Measurements from ENCODE around the gene PLCG1. TPM values are rescaled to one million over a fixed set of nuclear protein-coding genes. Genes with fewer than 3 reads are reported as not detected.

The PLCG1 gene
- total RNA-seq, 4 donors from 2014 or later, result 82.7 to 377 (median 155) TPM

DNA sequence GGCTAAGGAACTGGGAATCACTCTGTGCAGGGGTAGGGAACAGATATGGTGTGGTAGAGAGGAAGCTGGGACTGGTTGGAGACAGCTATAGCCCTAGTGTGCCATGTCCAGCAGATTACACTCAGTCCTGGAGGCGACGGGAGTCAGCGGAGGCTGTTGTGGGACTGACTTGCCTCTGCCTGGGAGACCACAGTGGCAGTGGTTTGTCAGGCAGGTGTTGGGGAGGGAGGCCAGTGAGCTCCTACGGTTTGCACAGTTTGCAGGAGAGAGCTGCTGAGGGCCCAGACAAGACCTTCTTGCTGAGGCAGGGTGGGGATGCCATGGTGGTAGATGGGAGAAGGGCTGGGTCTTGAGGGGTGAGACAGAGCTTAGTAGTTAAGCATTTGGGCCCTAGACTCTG lies 4.9 kb downstream of the PLCG1 start:
- peak; percentile 10 for DNase-seq
- intact Hi-C loops (cut with DNase I; ENCODE audit: low total_unique reads) (no loop called here), in situ Hi-C loops (cut with MboI; ENCODE audit: low pct_ligation_motif_present in 1 of 4, low pct_unique_long_range_greater_than_20kb in 1 of 4, low sequenced_read_pairs in 3 of 4) (no loop called here)
- 81% methylated on average over 4 of the region's 4 CpGs; no CpG with 5 or more reads in 1 of the 2 donors for WGBS, 2 donors (ENCODE audit: low coverage in 1 of 2)
- H3K27ac ChIP-seq, result peak overlapping the region; percentile 34 to 98 (median 50)
- H3K9me3 ChIP-seq, result no peaks in the 10 kb centered on the region
- no peak overlapping the region for H3K4me3 ChIP-seq
- no peak for TF ChIP-seq CTCF (IDR thresholded peaks at IDR 0.05)
- TF ChIP-seq EP300 (IDR thresholded peaks at IDR 0.05; ENCODE audit: low read depth), result no peak
- TF ChIP-seq POLR2A (IDR thresholded peaks at IDR 0.05), result no peak
- no peak for TF ChIP-seq POLR2AphosphoS5 (IDR thresholded peaks at IDR 0.05)
- peaks cover 15 to 75% (median 30%) of the 10 kb centered on the region in 4 donors for H3K4me1 ChIP-seq
- H3K27me3 ChIP-seq, result no peaks in the 10 kb centered on the region
- H3K36me3 ChIP-seq, result no peaks in the 10 kb centered on the region

DNA sequence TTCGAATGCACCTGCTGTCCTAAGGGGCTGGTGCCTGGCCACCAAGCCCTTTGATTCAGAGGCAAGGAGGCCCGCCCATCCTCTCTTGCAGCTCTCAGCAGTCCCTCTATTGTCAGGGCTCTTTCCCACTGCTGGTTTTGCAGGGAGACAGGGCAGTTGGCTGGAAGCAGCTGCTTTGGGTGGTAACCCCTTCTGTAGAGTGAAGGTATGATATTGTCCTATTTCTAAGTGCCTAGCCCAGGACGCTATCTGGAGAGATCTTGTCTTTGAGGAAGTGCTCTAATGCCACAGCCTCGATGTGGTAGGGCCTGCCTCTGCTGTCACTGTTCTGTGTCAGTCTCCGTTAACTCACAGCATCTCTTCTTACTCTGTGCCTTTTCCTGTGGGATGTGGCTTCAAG lies 5.6 kb downstream of the PLCG1 start:
- TF ChIP-seq POLR2A (IDR thresholded peaks at IDR 0.05) (no peak), EP300 (IDR thresholded peaks at IDR 0.05; ENCODE audit: low read depth) (no peak), CTCF (IDR thresholded peaks at IDR 0.05) (no peak), POLR2AphosphoS5 (IDR thresholded peaks at IDR 0.05) (no peak)
- in situ Hi-C loops (cut with MboI; ENCODE audit: low pct_ligation_motif_present in 1 of 4, low pct_unique_long_range_greater_than_20kb in 1 of 4, low sequenced_read_pairs in 3 of 4) (no loop called here), intact Hi-C loops (cut with DNase I; ENCODE audit: low total_unique reads) (no loop called here)
- peak overlapping the region in 1 of 4 donors; percentile 48 for H3K27ac ChIP-seq
- peak; percentile 25 for DNase-seq
- peaks cover 20 to 81% (median 32%) of the 10 kb centered on the region in 4 donors for H3K4me1 ChIP-seq
- H3K27me3 ChIP-seq, result no peaks in the 10 kb centered on the region
- 71 to 80% methylated on average over 1 to 5 of the region's 5 CpGs for WGBS, 2 donors (ENCODE audit: low coverage in 1 of 2)
- no peaks in the 10 kb centered on the region for H3K36me3 ChIP-seq
- H3K9me3 ChIP-seq, result no peaks in the 10 kb centered on the region
- H3K4me3 ChIP-seq, result no peak overlapping the region

GRCh38 chr20:41143354-41143753 lies 6.0 kb downstream of the PLCG1 start:
- Histone ChIP-seq H3K36me3 (no peaks in the 10 kb centered on the region), H3K9me3 (no peaks in the 10 kb centered on the region), H3K4me3 (no peak overlapping the region), H3K27me3 (no peaks in the 10 kb centered on the region), H3K4me1 (peaks cover 20 to 81% (median 30%) of the 10 kb centered on the region in 4 donors), H3K27ac (peak overlapping the region in 1 of 4 donors; percentile 48)
- in situ Hi-C loops (cut with MboI; ENCODE audit: low pct_ligation_motif_present in 1 of 4, low pct_unique_long_range_greater_than_20kb in 1 of 4, low sequenced_read_pairs in 3 of 4) (no loop called here), intact Hi-C loops (cut with DNase I; ENCODE audit: low total_unique reads) (no loop called here)
- TF ChIP-seq EP300 (IDR thresholded peaks at IDR 0.05; ENCODE audit: low read depth) (no peak), POLR2AphosphoS5 (IDR thresholded peaks at IDR 0.05) (no peak), CTCF (IDR thresholded peaks at IDR 0.05) (no peak)
- WGBS, 2 donors (ENCODE audit: low coverage in 1 of 2), result 69 to 79% methylated on average over 2 of the region's 2 CpGs
- peak; percentile 4 for DNase-seq

- intact Hi-C loops (cut with DNase I; ENCODE audit: low total_unique reads), result no loop called here
- no peak for DNase-seq
- H3K4me1 ChIP-seq, result peaks cover 16 to 81% (median 29%) of the 10 kb centered on the region in 4 donors
- TF ChIP-seq POLR2A (IDR thresholded peaks at IDR 0.05) (no peak), POLR2AphosphoS5 (IDR thresholded peaks at IDR 0.05) (no peak), EP300 (IDR thresholded peaks at IDR 0.05; ENCODE audit: low read depth) (no peak), CTCF (IDR thresholded peaks at IDR 0.05) (no peak)
- peak overlapping the region; percentile 8 to 50 (median 26) for H3K27ac ChIP-seq
- H3K36me3 ChIP-seq, result no peaks in the 10 kb centered on the region
- H3K27me3 ChIP-seq, result no peaks in the 10 kb centered on the region
- H3K9me3 ChIP-seq, result no peaks in the 10 kb centered on the region
- WGBS, 2 donors (ENCODE audit: low coverage in 1 of 2), result 97% methylated on average over 2 of the region's 2 CpGs; no CpG with 5 or more reads in 1 of the 2 donors
- in situ Hi-C loops (cut with MboI; ENCODE audit: low pct_ligation_motif_present in 1 of 4, low pct_unique_long_range_greater_than_20kb in 1 of 4, low sequenced_read_pairs in 3 of 4), result no loop called here
- H3K4me3 ChIP-seq, result no peak overlapping the region
These were observed 8.0 kb downstream of the PLCG1 start for GRCh38 chr20:41145317-41145716.

Measured in transverse colon (tissue), 4 donors.